HG02840 (cell line): ENCODE results near the gene PANK2.
"Not testable (repeated sequence)": the region's sequence is repeated elsewhere in the genome, so short reads cannot be mapped to it uniquely, and the experiment has no call there.

Experiments used
- ATAC-seq: cut with Tn5 transposase; IDR thresholded peaks from one replicate; pipeline ENCODE4 v1.9.1; 2021; ENCODE audit warnings: mild to moderate bottlenecking, moderate library complexity, moderate number of reproducible peaks; ENCODE audit not compliant: unreplicated experiment, low FRiP score

The PANK2 gene

GRCh38 chr20:3972631-3973030, 83.4 kb downstream of the PANK2 start:
- ATAC-seq, result not testable (repeated sequence)

GRCh38 chr20:3973705-3974104, 84.5 kb downstream of the PANK2 start:
- ATAC-seq, result no peak

GRCh38 chr20:3976511-3976910, 87.3 kb downstream of the PANK2 start:
- ATAC-seq, result no peak
